ENCODE measurements around the gene TULP1. TPM values are rescaled to one million over a fixed set of nuclear protein-coding genes. Genes with fewer than 3 reads are reported as not detected.
A peak's percentile ranks its signal among the peaks of the same experiment; 100 is the strongest.

The TULP1 gene
- total and polyA plus RNA-seq, 2 of the 13 experiments (the other 11 are each of a cell fraction or from before 2014, with no cell fraction given), result not detected

DNA sequence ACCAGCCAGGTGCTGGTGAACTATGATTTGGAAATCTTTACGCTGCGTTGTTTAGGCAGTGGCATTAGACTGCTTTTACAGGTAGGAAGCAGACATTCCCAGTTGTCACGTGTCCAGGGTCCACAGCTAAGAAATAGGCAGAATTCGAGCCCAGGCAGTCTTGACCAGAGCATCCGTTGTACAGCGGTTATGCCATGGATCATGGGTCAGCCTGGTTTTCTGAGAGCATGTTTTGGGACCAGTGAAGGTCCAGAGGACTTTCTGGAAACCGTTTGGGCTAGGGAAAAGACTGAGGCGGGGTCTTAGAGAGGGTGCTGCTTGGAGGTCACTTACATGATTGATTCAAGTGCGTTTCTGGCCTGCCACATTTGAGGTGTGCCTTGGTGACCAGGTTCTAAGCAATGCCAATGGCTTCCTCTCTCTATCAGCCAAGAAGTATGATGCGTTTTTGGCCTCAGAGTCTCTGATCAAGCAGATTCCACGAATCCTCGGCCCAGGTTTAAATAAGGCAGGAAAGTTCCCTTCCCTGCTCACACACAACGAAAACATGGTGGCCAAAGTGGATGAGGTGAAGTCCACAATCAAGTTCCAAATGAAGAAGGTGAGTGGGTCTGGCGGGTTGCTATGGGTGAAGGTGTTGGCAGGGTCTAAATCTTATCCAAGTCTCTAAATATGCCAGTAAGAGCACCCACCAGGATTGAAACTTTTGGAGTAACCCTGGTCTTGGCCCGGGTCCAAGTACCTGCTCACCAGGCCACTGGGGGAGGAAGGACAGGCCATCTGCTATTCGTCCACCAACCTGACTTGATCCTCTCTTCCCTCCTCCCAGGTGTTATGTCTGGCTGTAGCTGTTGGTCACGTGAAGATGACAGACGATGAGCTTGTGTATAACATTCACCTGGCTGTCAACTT lies 42.7 kb downstream of the TULP1 start (continued):
- 0 out of 2 replicates have a peak, but pooled peaks have one; percentile 11 for TF ChIP-seq ZNF710 (CRISPR knock-in tag; IDR thresholded peaks at IDR 0.05; ENCODE audit: borderline replicate concordance)
- peak; percentile 70; the same call in 1 of the 2 replicates for TF ChIP-seq ZFP90 (CRISPR knock-in tag; IDR thresholded peaks at IDR 0.05; ENCODE audit: borderline replicate concordance)
- 0 out of 2 replicates have a peak, but pooled peaks have one; percentile 54 for TF ChIP-seq ZNF547 (CRISPR knock-in tag; IDR thresholded peaks at IDR 0.05)
- TF ChIP-seq ZNF407 (CRISPR knock-in tag; IDR thresholded peaks at IDR 0.05; ENCODE audit: not compliant biosample characterization), result no peak
- 0 out of 2 replicates have a peak, but pooled peaks have one; percentile 34 for TF ChIP-seq ZNF354B (CRISPR knock-in tag; IDR thresholded peaks at IDR 0.05)
- TF ChIP-seq, protein P1, sequence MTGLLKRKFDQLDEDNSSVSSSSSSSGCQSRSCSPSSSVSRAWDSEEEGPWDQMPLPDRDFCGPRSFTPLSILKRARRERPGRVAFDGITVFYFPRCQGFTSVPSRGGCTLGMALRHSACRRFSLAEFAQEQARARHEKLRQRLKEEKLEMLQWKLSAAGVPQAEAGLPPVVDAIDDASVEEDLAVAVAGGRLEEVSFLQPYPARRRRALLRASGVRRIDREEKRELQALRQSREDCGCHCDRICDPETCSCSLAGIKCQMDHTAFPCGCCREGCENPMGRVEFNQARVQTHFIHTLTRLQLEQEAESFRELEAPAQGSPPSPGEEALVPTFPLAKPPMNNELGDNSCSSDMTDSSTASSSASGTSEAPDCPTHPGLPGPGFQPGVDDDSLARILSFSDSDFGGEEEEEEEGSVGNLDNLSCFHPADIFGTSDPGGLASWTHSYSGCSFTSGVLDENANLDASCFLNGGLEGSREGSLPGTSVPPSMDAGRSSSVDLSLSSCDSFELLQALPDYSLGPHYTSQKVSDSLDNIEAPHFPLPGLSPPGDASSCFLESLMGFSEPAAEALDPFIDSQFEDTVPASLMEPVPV (CRISPR knock-in tag; IDR thresholded peaks at IDR 0.05), result 0 out of 2 replicates have a peak, but pooled peaks have one; percentile 45
- no peak for TF ChIP-seq NR2F1 (CRISPR knock-in tag; IDR thresholded peaks at IDR 0.05)
- no peak; the same call in 1 of the 2 replicates for TF ChIP-seq AFF4 (CRISPR knock-in tag; IDR thresholded peaks at IDR 0.05)
